Measurements from ENCODE around the gene SLC22A13.

Gene SLC22A13

DNA sequence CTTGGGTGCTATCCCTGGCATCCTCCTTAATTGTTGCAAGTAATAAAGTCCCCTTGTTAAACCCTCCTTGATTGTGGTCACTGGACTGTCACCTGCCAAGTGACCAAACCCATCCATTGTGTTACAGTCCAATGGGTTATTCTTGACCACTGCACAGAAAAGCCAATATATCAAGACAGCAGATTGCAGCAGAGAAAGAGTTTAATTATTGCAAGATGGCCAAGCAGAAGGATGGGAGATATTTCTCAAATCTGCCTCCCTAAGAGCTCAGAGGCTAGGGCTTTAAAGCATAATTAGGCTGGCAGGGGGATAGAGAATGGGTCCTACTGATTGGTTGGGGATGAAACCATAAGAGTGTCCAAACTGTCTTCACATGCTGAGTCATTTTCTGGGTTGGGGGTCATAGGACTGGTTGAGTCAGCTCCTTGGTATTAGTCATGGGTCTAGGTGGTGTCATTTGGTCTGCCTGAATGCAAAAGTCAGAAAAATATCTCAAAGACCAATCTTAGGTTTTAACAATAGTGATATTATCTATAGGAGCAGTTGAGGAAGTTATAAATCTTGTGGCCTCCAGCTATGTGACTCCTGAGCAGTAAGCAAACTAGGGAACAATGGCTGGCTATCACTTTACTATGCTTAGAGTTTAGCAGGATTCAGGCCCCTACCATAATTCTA is 61.9 kb downstream of the SLC22A13 start:
- in situ Hi-C loops (cut with HindIII; ENCODE audit: low sequenced_read_pairs) = no loop called here
